Measurements from ENCODE around the gene NNAT.

- no peak for TF ChIP-seq CTCF (IDR thresholded peaks at IDR 0.05)
- TF ChIP-seq POLR2AphosphoS5 (IDR thresholded peaks at IDR 0.05), result no peak
These were observed 45.8 kb upstream of the NNAT start for GRCh38 chr20:37475252-37475651.

Measured in stomach (tissue), 4 donors.